K562 treated with DMSO at 1 percent for 4 hours (cell line): ENCODE results near the gene KIAA0040. TPM values are rescaled to one million over a fixed set of nuclear protein-coding genes. Genes with fewer than 3 reads are reported as not detected.

Experiments
- total RNA-seq: library from RNA; unstranded; fragments of 300-600 nt; gene quantifications from 2 replicates; pipeline ENCODE4 v1.2.3, GENCODE V29; 2022; ENCODE audit not compliant: insufficient read depth

The KIAA0040 gene
- total RNA-seq: 16.3 and 19.5 TPM in 2 replicates

DNA sequence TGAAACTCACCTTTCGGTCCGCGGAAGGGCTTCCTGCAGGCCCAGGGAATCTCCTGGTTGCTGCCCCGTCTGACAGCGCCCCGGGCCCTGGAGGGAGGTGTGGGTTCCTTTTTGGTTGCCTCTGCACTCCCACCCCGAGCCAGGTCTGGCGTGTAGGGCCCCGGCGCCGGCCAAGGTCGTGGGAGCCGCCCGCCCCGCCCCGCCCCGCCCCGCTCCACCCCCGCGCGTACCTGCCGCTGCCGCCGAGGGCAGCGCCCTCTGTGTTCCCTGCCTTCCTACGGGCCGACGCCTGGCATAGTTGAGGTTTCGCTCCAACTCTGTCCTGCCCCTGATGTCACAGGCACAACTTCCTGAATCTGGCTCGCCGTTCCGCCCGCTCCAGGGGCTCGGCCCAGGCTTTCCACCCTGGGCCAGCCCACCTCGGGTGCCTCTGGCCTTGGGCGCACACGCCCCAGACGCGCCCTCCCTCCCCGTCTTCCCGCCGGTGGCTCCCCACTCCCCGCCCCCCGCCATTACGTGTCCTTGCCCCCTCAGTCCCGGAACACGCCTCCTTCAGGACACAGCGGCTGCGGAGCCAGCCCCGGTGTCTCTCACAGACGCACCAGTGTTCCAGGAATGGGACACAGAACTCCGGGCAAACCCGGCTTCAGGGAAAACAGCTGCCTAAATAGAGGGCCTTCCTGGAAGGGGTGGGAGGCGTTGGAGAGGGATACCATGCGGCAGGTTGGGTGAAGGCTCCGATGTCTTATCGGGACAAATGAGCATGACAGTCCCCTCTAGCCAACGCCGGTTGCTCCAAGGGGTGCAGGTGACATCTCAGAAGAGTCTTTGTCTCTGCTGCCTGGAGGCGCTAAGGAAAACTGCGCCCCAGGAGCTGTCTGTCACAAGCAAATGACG is at the start of gene KIAA0040:
KIAA0040 (minus strand) TSS at position 147 of the 897 bp plus-strand sequence. CDS start 31,763 bp downstream, outside the sequence.

Other genes with a start within 250 kb of the KIAA0040 start
- gene CACYBP, start 192.8 kb downstream of the KIAA0040 start, total RNA-seq: 212 and 228 TPM in 2 replicates
- 8.4 and 15.7 TPM in 2 replicates for gene MRPS14, start 169.4 kb downstream of the KIAA0040 start, total RNA-seq
- 0.17 TPM in 1 of 2 replicates, not detected in the other for gene TNN, start 124.9 kb downstream of the KIAA0040 start, total RNA-seq